B cell (primary cell): ENCODE data around the gene DNAJC11. TPM values are rescaled to one million over a fixed set of nuclear protein-coding genes. Genes with fewer than 3 reads are reported as not detected.
"Not testable (repeated sequence)": the region's sequence is repeated elsewhere in the genome, so short reads cannot be mapped to it uniquely, and the experiment has no call there.

Experiments used
- ATAC-seq: fragments of 200-7000 bp; cut with Tn5 transposase; one replicate; pipeline ENCODE4 v1.10.0; 2021; ENCODE audit warnings: low read depth, mild to moderate bottlenecking, moderate number of reproducible peaks, moderate library complexity
- CTCF ChIA-PET: fragments of 350-600 bp; sonication (Branson Sonifier 250); formaldehyde crosslinking; loops from one replicate; lab custom pipeline; 2021; ENCODE audit warnings: antibody characterized with exemption, inconsistent platforms; lab: Charles Lee
- POLR2A ChIA-PET: fragments of 350-600 bp; sonication (Branson Sonifier 250); formaldehyde crosslinking; loops from one replicate; lab custom pipeline; 2021; ENCODE audit warnings: antibody characterized with exemption; lab: Charles Lee
- DNase-seq: peaks from one replicate; pipeline ENCODE4 v3.0.0; 2013
- H2AFZ ChIP-seq: 2 replicates; pipeline ENCODE4 v1.6.1; 2012; ENCODE audit warnings: mild to moderate bottlenecking, low read depth, low read length; ENCODE audit not compliant: insufficient read depth, poor library complexity, severe bottlenecking
- H3K27ac ChIP-seq, 2 donors: 1 replicate in 1 of 2; 2 replicates in 1 of 2; pipeline ENCODE4 v1.5.1; 2012 to 2013; ENCODE audit warnings: low read length in 2 of 2, mild to moderate bottlenecking in 2 of 2, moderate library complexity in 1 of 2
- H3K27me3 ChIP-seq, 4 experiments: fragments of 200-600 bp in 1 of 4; sonication (generic) in 1 of 4; replicated peaks in 1 of 4; 1 replicate in 2 of 4; 2 replicates in 2 of 4; pipeline versions ENCODE4 v1.6.1 to v1.7.0; 2013 to 2016; ENCODE audit warnings: low read length in 3 of 4, mild to moderate bottlenecking in 2 of 4, mixed read lengths in 1 of 4, moderate library complexity in 1 of 4; ENCODE audit not compliant: insufficient read depth in 4 of 4, control insufficient read depth in 3 of 4; ENCODE audit errors: control extremely low read depth in 1 of 4
- H3K36me3 ChIP-seq, 2 experiments: replicated peaks in 1 of 2; 1 replicate in 1 of 2; 2 replicates in 1 of 2; pipeline versions ENCODE4 v1.6.1 to v1.7.1; 2013; ENCODE audit warnings: low read length in 1 of 2; ENCODE audit not compliant: insufficient read depth in 2 of 2, control insufficient read depth in 1 of 2; ENCODE audit errors: control extremely low read depth in 1 of 2, extremely low read depth in 1 of 2
- H3K4me1 ChIP-seq, 2 donors: fragments of 200-600 bp in 1 of 2; sonication (generic) in 1 of 2; 1 replicate in 1 of 2; 2 replicates in 1 of 2; pipeline versions ENCODE4 v1.5.1 to v1.6.1; 2013 to 2017; ENCODE audit warnings: low read length in 2 of 2; ENCODE audit not compliant: control insufficient read depth in 2 of 2, insufficient read depth in 2 of 2
- H3K4me2 ChIP-seq: replicated peaks from 2 replicates; pipeline ENCODE3; 2012; ENCODE audit warnings: mild to moderate bottlenecking, low read depth, low read length; ENCODE audit not compliant: poor library complexity, severe bottlenecking
- H3K4me3 ChIP-seq, 5 experiments: fragments of 200-600 bp in 1 of 5; sonication (generic) in 1 of 5; 1 replicate in 3 of 5; 2 replicates in 2 of 5; pipeline versions ENCODE4 v1.5.1 to v1.7.0; 2011 to 2016; ENCODE audit warnings: low read length in 4 of 5, mild to moderate bottlenecking in 4 of 5, low read depth in 2 of 5, control low read depth in 1 of 5, moderate library complexity in 1 of 5; ENCODE audit not compliant: insufficient read depth in 1 of 5; ENCODE audit errors: control extremely low read depth in 1 of 5, extremely low read depth in 1 of 5
- H3K79me2 ChIP-seq: fragments of 200-600 bp; sonication (generic); one replicate; pipeline ENCODE4 v1.6.0; 2016; ENCODE audit warnings: low read length; ENCODE audit not compliant: control insufficient read depth, insufficient read depth
- H3K9ac ChIP-seq: fragments of 200-600 bp; sonication (generic); 2 replicates; pipeline ENCODE4 v1.6.1; 2017; ENCODE audit warnings: mild to moderate bottlenecking, low read length, moderate library complexity
- H3K9me3 ChIP-seq, 3 donors: one replicate each; pipeline versions ENCODE4 v1.6.1 to v1.7.1; 2013; ENCODE audit warnings: low read length in 2 of 3; ENCODE audit not compliant: control insufficient read depth in 2 of 3, insufficient read depth in 1 of 3; ENCODE audit errors: control extremely low read depth in 1 of 3
- H4K20me1 ChIP-seq: 2 replicates; pipeline ENCODE4 v1.6.0; 2012; ENCODE audit warnings: mild to moderate bottlenecking, low read length; ENCODE audit not compliant: insufficient read depth, control insufficient read depth, poor library complexity, severe bottlenecking
- H3K27ac Mint-ChIP-seq: one replicate; pipeline ENCODE4 v1.8.0; 2021; ENCODE audit warnings: mixed read lengths
- H3K27me3 Mint-ChIP-seq: one replicate; pipeline ENCODE4 v1.8.0; 2021; ENCODE audit warnings: mixed read lengths
- H3K4me1 Mint-ChIP-seq: one replicate; pipeline ENCODE4 v1.8.0; 2021; ENCODE audit warnings: mixed read lengths
- H3K4me3 Mint-ChIP-seq: one replicate; pipeline ENCODE4 v1.8.0; 2021; ENCODE audit warnings: mixed read lengths
- H3K9me3 Mint-ChIP-seq: one replicate; pipeline ENCODE4 v1.8.0; 2022; ENCODE audit warnings: mixed read lengths; ENCODE audit not compliant: insufficient read depth
- CTCF ChIP-seq: fragments of 200-600 bp; IDR thresholded peaks from one replicate; pipeline ENCODE4 v1.8.0; 2022; ENCODE audit warnings: antibody characterized with exemption, mild to moderate bottlenecking
- EZH2 ChIP-seq: IDR thresholded peaks from 2 replicates; pipeline ENCODE4 v1.6.1; 2012; ENCODE audit warnings: borderline replicate concordance, low read depth, mild to moderate bottlenecking, moderate library complexity, low read length; ENCODE audit not compliant: insufficient read depth, poor library complexity, severe bottlenecking
- WGBS: methylation state at CpG from one replicate; pipeline ENCODE4 v1.1.5; 2013; ENCODE audit warnings: missing lambda C conversion rate; ENCODE audit not compliant: insufficient coverage; 5-methylcytosine and 5-hydroxymethylcytosine counted together
- intact Hi-C: fragments of 100-400 bp; cut with micrococcal nuclease; formaldehyde crosslinking; loops from one replicate; pipeline ENCODE4 v1.10.0; 2022
- polyA plus RNA-seq: library from polyadenylated mRNA; depleted of rRNA; stranded (reverse); fragments of >200 nt; gene quantifications from 2 replicates; pipeline ENCODE4 v1.2.3, GENCODE V29; 2012
- total RNA-seq, 2 donors: library from RNA; stranded (reverse); fragments of 120-200 nt in 1 of 2; gene quantifications; 1 replicate in 1 of 2; 2 replicates in 1 of 2; pipeline versions ENCODE4 v1.2.3 to v1.2.4, GENCODE V29; 2013 to 2022

Gene DNAJC11
- total and polyA plus RNA-seq, 2 donors (not counting 1 experiment from before 2014, with no cell fraction given) = 29.2 to 51.6 TPM

GRCh38 chr1:6742676-6743188, 41.1 kb upstream of the DNAJC11 start:
- DNase-seq, H3K9me3 ChIP-seq, H3K4me3 ChIP-seq, H4K20me1 ChIP-seq, H3K27ac Mint-ChIP-seq, H3K4me3 Mint-ChIP-seq, H3K4me1 ChIP-seq, H3K27ac ChIP-seq, H3K9ac ChIP-seq, H3K27me3 ChIP-seq, POLR2A ChIA-PET, H3K79me2 ChIP-seq, H3K36me3 ChIP-seq, H3K9me3 Mint-ChIP-seq, H3K4me2 ChIP-seq, ATAC-seq, CTCF ChIA-PET, H3K27me3 Mint-ChIP-seq, intact Hi-C loops: not testable (repeated sequence)
- peak overlapping the region; percentile 70 for H2AFZ ChIP-seq
- H3K4me1 Mint-ChIP-seq = peaks cover 12% of the 10 kb centered on the region
- 81% methylated on average over 6 of the region's 7 CpGs for WGBS

- Histone ChIP-seq H4K20me1 (no peaks in the 10 kb centered on the region), H3K4me3 (no peak overlapping the region), H3K4me1 (peaks cover 5 to 9% of the 10 kb centered on the region in 2 donors), H3K27ac (no peak overlapping the region), H3K4me2 (no peak overlapping the region), H3K9ac (no peak overlapping the region), H2AFZ (no peak overlapping the region), H3K79me2 (no peaks in the 10 kb centered on the region), H3K27me3 (no peaks in the 10 kb centered on the region), H3K9me3 (no peaks in the 10 kb centered on the region), H3K36me3 (no peaks in the 10 kb centered on the region)
- DNase-seq (no peak), ATAC-seq (no peak)
- intact Hi-C loops = no loop called here
- POLR2A ChIA-PET = no interaction called here
- Mint-ChIP-seq H3K4me3 (no peak overlapping the region), H3K9me3 (no peaks in the 10 kb centered on the region), H3K27ac (no peak overlapping the region), H3K27me3 (no peaks in the 10 kb centered on the region), H3K4me1 (peaks cover 14% of the 10 kb centered on the region)
- WGBS = 87% methylated on average over 12 of the region's 30 CpGs
- CTCF ChIA-PET = no interaction called here
- TF ChIP-seq EZH2 (no peak), CTCF (no peak)
Observed at GRCh38 chr1:6738987-6739676, 37.5 kb upstream of the DNAJC11 start.
